SIG-M5 treated with dmso at 0.1 percent for 504 hours (cell line): ENCODE data around the gene ABHD2.
"Not testable (repeated sequence)": the region's sequence is repeated elsewhere in the genome, so short reads cannot be mapped to it uniquely, and the experiment has no call there.

Experiments
- DNase-seq: peaks from one replicate; lab custom pipeline; 2025; ENCODE audit not compliant: unreplicated experiment; lab: John Stamatoyannopoulos, UW

The ABHD2 gene

GRCh38 chr15:89217686-89218376 lies 129.6 kb downstream of the ABHD2 start:
- DNase-seq, result no peak

GRCh38 chr15:89218531-89218930 lies 130.3 kb downstream of the ABHD2 start:
- no peak for DNase-seq

DNA sequence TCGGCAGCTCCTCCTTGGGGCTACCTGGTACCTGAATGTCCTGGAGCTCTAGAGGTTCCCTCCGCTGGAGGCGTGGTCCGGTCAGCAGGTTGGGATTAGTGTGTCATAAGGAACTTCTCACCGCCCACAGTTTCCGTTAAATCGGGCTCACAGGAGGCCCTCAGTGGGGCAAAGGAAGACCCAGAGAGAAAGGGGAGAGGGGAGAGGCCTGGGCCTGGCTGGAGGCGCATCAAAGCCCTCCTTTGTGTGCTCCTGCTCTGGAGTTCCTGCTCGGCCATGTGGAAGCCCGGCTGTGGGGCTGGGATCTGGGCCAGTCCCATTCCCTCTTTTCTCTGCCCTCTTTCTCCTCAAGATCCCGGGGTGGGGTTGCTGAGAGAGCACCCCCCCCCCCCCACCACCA lies 133.3 kb downstream of the ABHD2 start, which contains the start of gene RLBP1:
Gene RLBP1 (minus strand): TSS at position 37 of the 400 bp plus-strand sequence. CDS start 2,604 bp downstream, outside the sequence.
- DNase-seq, result no peak

DNA sequence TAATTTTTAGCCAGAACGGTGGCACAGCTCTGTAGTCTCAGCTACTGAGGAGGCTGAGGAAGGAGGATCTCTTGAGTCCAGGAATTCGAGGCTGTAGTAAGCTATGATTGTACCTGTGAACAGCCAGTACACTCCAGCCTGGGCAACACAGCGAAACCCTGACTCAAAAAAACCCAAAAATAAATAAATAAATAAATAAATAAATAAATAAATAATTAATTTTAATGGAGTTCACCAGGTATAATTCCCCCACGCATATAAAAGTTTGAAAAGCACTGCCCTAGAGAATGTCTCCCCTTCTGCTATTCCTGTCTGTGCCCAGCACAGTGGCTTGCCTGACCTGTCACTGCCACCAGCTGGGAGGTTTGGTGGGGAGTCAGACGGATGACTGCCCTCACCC lies 137.3 kb downstream of the ABHD2 start:
- DNase-seq, result no peak

GRCh38 chr15:89226359-89227221 lies 138.3 kb downstream of the ABHD2 start:
- no peak for DNase-seq

DNA sequence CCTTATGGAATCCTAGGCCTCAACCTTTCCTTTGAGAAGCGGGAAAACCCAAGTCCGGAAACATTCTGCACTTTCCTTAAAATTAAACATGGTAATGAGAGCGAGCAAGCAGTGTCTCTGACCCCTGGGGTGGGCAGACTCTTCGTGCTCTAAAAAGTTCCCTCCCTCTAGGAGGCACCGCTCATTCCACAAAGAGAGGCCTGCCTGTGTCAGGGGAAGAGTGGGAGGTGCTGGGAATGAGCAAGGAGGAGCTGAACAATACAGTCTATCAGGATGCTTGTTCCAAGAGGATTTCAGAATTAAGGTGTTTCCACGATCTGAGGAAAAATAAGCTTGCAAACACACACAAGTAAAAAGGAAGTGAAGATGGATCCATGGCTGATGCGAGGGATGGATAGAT lies 139.2 kb downstream of the ABHD2 start:
- no peak for DNase-seq

- DNase-seq, result no peak
Observed at GRCh38 chr15:89230277-89230676, 142.0 kb downstream of the ABHD2 start.

- no peak for DNase-seq
Observed at GRCh38 chr15:89231832-89232231, 143.6 kb downstream of the ABHD2 start.

DNA sequence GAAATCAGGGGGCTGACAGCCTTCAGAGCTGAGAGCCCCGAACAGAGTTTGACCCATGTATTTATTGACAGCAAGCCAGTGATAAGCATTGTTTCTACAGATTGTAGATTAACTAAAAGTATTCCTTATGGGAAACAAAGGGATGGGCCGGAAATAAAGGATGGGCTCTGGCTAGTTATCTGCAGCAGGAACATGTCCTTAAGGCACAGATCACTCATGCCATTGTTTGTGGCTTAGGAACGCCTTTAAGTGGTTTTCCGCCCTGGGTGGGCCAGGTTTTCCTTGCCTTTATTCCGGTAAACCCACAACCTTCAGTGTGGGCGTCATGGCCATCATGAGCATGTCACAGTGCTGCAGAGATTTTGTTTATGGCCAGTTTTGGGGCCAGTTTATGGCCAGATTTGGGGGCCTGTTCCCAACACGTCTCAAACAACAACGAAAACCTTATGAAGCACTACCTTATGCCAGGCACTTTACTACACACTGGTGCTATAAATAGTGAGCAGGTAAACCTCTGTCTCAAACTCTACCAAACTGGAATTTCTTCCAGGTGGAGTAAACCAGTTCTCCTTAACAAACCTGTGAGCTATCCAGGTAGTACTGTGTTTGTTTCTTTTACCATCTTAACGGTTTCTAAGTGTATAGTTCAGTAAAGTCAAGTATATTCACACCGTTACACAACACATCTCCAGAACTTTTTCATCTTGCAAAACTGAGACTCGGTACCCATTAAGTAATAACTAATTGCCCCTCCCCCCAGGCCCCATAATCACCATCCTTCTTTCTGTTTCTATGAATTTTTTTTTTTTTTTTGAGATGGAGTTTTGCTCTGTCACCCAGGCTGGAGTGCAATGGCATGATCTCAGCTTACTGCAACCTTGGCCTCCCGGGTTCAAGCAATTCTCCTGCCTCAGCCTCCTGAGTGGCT lies 151.9 kb downstream of the ABHD2 start:
- not testable (repeated sequence) for DNase-seq

GRCh38 chr15:89243046-89243690 lies 154.9 kb downstream of the ABHD2 start:
- no peak for DNase-seq

GRCh38 chr15:89243691-89244573 lies 155.7 kb downstream of the ABHD2 start, which contains the start of gene FANCI:
Gene FANCI (plus strand): TSS chr15:89243979. CDS start chr15:89247648, 3,669 bp downstream.
- DNase-seq, result peak; percentile 92

GRCh38 chr15:89244574-89244903 lies 156.3 kb downstream of the ABHD2 start:
- no peak for DNase-seq

- no peak for DNase-seq
Observed at GRCh38 chr15:89247446-89247845, 159.2 kb downstream of the ABHD2 start.

GRCh38 chr15:89248584-89248983 lies 160.3 kb downstream of the ABHD2 start:
- DNase-seq, result no peak

DNA sequence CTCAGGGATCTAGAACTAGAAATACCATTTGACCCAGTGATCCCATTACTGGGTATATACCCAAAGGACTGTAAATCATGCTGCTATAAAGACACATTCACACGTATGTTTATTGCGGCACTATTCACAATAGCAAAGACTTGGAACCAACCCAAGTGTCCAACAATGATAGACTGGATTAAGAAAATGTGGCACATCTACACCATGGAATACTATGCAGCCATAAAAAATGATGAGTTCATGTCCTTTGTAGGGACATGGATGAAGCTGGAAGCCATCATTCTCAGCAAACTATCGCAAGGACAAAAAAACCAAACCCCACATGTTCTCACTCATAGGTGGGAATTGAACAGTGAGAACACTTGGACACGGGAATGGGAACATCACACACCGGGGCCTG lies 161.9 kb downstream of the ABHD2 start:
- not testable (repeated sequence) for DNase-seq
